Stimulated activated CD4-positive, alpha-beta T cell treated with anti-CD3 and anti-CD28 coated beads, TNF-alpha, amount 100 ng/mL, for 48 hours (primary cell): Measurements from ENCODE around the gene LAMA5.

Experiments
- DNase-seq, 3 donors: peaks; one replicate each; pipeline ENCODE4 v3.0.0-alpha.2; 2020; ENCODE audit warnings: low read depth in 3 of 3

The LAMA5 gene

GRCh38 chr20:62305149-62305764, 61.9 kb downstream of the LAMA5 start:
- no peak for DNase-seq

GRCh38 chr20:62304331-62305148, 62.6 kb downstream of the LAMA5 start:
- DNase-seq, result no peak

GRCh38 chr20:62303340-62304226, 63.5 kb downstream of the LAMA5 start:
- no peak for DNase-seq

GRCh38 chr20:62303062-62303339, 64.1 kb downstream of the LAMA5 start:
- DNase-seq, result no peak

GRCh38 chr20:62302341-62303061, 64.6 kb downstream of the LAMA5 start, which contains the start of gene ADRM1:
Gene ADRM1, plus strand, starts transcription at chr20:62302997. Its CDS starts 572 bp downstream, at chr20:62303569.
- peak; percentile 91 to 95 (median 92) for DNase-seq

GRCh38 chr20:62301773-62302340, 65.3 kb downstream of the LAMA5 start:
- peak; percentile 81 to 88 (median 82) for DNase-seq

- no peak for DNase-seq
Observed at GRCh38 chr20:62301111-62301668, 65.9 kb downstream of the LAMA5 start.

GRCh38 chr20:62300319-62300718, 66.8 kb downstream of the LAMA5 start:
- no peak for DNase-seq

GRCh38 chr20:62299666-62300236, 67.4 kb downstream of the LAMA5 start:
- no peak for DNase-seq

- no peak for DNase-seq
Observed at GRCh38 chr20:62298577-62299249, 68.4 kb downstream of the LAMA5 start.

- DNase-seq, result no peak
Observed at GRCh38 chr20:62297449-62298227, 69.5 kb downstream of the LAMA5 start.

- DNase-seq, result no peak
Observed at GRCh38 chr20:62296724-62297448, 70.2 kb downstream of the LAMA5 start.

GRCh38 chr20:62294516-62294915, 72.6 kb downstream of the LAMA5 start:
- no peak for DNase-seq

GRCh38 chr20:62293946-62294345, 73.2 kb downstream of the LAMA5 start:
- no peak for DNase-seq

- DNase-seq, result no peak
Observed at GRCh38 chr20:62293111-62293784, 73.9 kb downstream of the LAMA5 start.

GRCh38 chr20:62292108-62292507, 75.0 kb downstream of the LAMA5 start:
- DNase-seq, result no peak

GRCh38 chr20:62291251-62292066, 75.7 kb downstream of the LAMA5 start:
- no peak for DNase-seq
